GM18499 (cell line): Measurements from ENCODE around the gene KCNQ2.
"Not testable (repeated sequence)": the region's sequence is repeated elsewhere in the genome, so short reads cannot be mapped to it uniquely, and the experiment has no call there.

Experiments used
- ATAC-seq: cut with Tn5 transposase; IDR thresholded peaks from one replicate; pipeline ENCODE4 v1.9.1; 2021; ENCODE audit warnings: moderate number of reproducible peaks; ENCODE audit not compliant: insufficient read depth, unreplicated experiment

Gene KCNQ2

DNA sequence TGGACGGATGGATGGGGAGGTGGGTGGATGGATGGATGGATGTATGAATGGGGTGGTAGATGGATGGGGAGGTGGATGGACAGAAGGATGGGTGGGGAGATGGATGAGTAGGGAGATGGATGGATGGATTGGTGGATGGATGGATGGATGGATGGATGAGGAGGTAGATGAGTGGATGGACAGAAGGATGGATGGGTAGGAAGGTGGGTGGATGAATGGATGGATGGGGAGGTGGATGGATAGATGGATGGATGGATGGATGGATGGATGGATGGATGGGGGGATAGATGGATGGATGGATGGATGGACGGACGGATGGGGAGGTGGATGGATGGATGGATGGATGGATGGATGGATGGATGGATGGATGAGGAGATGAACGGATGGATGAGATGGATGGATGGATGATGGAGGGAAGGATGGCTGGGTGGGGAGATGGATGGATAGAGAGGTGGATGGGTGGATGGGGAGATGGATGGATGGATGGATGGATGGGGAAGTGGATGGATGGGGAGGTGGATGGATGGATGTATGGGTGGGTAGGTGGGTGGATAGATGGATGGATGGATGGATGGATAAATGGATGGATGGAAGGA, 19.3 kb upstream of the KCNQ2 start:
- ATAC-seq, result no peak

DNA sequence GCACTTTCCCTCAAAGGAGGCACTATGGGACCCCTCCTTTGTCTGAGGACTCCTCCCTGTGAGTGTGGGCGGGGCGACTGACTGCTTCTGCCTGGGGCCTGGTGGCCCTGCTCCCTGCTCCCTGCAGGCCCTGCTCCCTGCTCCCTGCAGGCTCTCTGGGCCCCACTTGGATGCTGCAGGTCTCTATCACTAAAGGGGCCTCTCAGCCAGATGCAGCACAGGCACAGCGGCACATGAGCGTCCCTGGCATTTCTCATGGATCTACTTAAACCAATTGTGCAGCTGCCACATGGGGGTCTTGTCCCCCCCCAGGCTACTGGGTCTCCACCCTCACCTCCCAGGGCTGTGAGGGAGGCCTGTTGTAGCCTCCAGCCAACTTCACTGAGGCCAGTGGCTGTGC, 18.6 kb upstream of the KCNQ2 start:
- no peak for ATAC-seq

DNA sequence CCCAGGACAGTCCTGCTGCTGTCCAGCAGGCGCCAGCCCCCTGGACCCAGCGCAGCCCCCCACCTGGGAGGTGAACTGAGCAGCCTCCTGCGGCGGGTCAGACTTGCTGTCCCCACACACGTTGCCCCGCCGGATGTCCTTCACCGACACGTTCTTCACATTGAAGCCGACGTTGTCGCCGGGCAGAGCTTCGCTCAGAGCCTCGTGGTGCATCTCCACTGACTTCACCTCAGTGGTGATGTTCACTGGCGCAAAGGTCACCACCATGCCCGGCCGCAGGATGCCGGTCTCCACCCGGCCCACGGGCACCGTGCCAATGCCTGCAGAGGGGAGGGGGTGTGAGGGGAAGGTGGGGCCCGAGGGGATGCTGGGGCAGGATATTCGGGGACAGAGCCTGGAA, 18.0 kb upstream of the KCNQ2 start:
- ATAC-seq, result no peak

DNA sequence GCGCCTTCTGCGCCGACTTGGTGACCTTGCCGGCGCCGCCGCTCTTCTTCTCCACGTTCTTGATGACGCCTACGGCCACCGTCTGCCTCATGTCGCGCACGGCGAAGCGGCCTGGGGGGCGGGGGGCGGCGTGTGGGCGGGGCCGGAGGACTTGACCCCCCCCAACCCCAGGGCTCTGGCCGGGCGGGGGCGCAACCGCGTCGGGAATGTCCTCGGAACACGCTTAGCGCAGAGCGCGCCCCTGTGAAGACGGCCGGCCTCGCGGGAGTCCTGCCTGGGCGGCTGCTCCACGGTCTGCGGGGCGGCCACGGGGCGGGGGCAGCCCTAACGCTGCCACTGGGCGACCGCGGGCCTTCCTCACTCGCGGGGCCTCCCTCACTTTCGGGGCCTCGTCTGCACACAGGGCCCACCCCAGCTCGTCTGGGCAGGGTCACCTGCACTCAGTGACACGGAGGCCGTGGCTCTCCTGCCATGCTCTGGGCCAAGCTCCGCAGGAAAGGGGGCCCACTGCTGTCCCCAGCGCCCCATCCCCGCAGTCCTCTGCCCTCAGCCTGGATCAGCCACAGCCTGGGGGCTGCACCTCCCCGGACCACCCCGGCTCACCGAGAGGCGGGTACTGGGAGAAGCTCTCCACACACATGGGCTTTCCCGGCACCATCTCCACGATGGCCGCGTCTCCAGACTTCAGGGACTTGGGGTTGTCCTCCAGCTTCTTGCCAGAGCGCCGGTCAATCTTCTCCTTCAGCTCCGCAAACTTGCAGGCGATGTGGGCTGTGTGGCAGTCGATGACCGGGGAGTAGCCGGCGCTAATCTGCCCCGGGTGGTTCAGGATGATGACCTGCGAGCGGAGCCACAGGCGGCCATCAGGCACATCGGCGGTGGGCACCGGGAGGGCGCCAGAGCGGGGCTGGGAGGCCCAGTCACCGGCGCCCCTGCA, 16.1 kb upstream of the KCNQ2 start:
- no peak for ATAC-seq

DNA sequence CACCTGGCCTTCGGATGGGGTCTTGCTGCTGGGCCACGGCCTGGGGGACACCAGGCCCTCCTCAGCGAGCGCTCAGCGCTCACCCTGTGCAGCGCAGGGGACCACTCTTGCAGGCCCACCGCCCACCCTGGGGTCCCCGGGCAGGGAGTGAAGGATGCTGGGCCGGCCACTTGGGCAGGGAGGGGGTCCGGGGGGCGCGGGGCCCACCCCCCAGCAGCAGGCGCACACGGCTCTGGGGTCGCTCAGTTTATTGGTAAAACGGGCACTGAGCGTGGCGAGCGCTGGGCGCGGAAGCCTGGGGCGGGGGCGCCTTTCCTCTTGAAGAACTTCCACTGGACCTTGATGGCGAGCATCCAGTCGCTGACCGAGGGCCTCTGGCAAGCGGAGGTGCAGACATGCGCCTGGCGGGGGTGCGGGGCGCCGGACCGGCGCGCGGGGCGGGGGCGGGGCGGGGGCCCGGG, 15.4 kb upstream of the KCNQ2 start:
- no peak for ATAC-seq

DNA sequence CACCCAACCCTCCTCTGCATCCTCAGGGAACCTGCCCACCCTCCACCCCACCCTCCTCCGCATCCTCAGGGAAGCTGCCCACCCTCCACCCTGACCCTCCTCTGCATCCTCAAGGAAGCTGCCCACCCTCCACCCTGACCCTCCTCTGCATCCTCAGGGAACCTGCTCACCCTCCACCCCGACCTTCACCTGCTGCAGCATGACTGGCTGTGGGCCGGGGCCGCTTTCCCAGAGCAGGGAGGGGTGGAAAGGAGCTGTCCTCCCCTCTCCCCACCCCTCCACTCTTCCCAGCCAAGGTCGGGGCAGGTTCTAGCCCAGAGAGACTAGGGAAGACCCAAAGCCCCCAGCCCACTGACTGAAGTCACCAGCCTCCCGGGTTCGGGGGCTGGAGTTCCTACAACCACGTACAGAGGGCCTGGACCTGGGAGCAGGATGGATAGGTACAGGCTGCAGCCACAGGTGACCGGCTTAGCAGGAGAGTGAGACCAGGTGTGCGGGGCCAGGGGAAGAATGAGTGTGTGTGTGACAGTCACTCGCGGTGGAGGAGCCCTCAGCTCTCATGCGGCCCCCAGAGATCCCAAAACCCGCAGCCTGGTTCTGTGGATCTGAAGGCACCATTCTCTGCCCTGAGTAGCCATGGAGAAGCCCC, 14.8 kb upstream of the KCNQ2 start:
- ATAC-seq, result no peak

DNA sequence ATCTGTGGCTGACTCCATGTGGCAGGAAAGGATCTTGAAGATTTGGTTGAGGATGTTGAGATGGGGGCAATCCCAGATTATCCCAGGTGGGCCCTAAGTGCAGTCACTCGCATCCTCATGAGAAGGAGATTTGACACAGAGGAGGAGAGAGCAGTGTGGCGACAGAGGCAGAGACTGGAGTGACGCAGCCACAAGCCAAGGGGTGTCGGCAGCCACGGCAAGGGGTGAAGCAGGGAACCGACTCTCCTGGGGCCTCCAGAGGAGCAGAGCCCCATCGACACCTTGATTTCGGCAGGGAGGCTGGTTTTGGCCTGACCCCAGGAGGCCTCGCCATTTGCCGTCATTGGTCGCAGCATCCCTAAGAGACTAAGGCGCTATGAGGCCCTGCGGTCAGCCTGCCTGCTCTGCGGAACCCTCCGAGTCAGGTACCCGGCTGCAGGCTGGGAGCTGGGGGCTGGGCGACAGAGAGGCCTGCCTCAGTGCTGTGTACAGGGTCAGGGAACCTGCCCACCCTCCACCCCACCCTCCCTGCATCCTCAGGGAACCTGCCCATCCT, 13.9 kb upstream of the KCNQ2 start:
- ATAC-seq, result no peak

DNA sequence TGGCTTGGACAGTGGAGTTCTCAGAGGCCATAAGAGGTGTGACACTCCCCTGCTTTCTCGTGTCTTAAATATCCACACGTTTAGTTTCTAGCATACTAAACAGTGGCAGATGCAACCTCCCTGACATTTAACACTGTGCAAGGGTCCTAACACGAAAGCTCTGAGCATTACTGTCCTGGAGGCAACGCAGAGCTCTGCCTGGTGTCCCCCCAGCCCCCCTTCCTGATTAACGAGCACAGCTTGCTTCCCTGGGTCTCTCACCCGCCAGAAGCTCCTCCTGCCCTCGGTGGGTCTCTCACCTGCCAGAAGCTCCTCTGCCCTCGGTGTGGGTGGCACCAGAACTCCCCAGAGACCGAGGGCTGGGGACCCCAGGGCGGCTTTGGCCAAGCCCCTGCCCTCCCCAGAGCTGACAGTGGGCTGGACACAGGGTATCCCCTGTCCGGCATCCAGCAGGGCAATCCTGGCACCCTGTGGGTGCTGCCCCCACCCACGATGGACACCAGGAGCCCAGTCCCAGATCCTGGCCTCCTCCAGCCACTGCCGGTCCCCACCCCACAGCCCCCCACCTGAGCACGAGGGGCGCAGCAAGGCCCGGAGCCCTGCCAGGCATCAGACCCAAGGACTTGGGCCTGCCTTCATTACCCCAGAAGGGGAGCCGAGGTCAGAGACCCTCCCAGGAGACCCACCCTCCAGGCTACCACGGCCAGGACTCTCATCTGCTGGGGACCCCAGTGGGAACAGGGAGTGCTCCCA, 12.4 kb upstream of the KCNQ2 start:
- no peak for ATAC-seq

DNA sequence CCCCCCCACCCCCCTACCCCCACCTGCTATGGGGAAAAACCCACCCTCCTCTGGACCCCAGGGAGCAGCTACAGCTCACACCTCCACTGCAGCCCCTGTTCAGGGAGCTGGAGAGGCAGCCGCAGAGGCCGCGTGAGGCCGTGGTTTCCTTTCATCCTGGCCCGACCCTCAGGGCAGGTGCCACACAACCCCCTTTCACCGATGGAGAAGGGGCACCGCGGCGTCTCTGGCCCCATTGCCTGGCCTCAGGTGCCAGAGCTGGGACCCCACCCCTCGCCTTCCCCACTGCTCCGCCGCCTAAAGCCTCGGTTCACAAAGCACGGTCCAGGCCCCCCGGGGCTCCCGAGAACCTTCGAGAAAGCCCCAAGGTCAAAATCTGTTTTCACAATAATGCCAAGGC, 11.8 kb upstream of the KCNQ2 start:
- no peak for ATAC-seq

DNA sequence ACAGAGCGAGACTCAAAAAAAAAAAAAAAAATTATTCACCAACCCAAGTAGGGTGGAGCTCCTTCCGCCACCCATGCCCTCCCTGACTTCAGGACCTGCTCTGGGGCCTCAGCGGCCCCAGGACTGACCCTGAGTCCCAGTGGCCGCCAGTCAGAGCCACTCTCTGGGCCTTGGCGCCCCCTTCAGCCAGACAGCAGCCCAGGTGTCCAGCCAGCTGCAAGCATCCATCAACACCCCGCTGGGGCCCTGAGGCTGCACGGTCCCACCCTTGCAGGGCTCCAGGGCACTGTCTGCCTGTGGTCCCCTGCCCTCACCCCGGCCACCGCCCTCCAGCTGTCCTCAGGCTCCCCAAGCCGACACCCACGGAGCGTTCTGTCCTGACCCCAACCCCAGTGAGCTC, 11.4 kb upstream of the KCNQ2 start:
- no peak for ATAC-seq

DNA sequence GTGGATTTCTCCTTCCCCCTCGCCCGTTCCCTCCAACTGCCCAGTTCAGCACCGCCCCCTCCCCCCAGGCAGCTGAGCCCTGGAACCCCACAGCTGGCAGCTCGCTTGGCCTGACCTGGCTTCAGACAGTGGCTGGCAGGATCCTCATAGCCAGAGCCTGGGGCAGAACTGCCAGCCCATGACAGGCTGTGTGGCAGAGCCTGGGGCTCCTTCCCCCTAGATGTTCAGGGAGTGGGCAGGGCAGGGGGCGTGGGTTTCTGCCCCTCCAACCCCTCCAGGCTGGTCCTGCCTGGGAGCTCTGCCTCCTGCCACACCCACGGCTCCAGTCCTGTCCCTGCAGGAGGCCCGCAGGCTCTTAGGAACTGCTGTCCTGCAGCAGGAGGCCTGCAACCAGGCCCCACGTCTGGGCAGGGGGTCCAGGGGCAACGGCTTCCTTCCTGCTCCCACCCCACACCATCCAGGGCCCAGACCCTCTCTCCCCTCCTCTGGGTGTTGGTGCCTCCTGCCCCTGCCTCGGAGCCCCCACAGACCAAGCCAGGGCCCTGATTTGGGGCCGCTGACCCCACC, 9.6 kb upstream of the KCNQ2 start:
- no peak for ATAC-seq

DNA sequence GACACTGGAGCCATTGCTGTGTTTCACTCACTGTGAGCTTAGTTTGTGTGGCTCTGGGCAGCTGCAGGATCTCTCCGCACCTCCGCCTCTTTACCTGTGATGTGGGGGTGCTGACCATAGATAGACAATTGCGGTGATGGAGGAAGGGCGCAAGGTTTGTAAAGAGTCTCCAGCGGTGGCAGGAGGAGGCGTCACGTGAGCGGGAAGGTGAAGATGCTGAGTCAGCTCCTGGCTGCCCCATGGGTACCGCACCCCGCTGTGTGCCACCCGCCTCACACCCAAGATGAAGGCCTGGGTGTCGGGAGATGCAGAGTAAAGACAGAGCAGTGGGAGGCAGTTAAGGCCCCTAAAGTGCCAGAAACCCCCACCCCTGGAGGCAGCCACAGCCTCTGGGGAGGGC, 9.0 kb upstream of the KCNQ2 start:
- ATAC-seq, result no peak

DNA sequence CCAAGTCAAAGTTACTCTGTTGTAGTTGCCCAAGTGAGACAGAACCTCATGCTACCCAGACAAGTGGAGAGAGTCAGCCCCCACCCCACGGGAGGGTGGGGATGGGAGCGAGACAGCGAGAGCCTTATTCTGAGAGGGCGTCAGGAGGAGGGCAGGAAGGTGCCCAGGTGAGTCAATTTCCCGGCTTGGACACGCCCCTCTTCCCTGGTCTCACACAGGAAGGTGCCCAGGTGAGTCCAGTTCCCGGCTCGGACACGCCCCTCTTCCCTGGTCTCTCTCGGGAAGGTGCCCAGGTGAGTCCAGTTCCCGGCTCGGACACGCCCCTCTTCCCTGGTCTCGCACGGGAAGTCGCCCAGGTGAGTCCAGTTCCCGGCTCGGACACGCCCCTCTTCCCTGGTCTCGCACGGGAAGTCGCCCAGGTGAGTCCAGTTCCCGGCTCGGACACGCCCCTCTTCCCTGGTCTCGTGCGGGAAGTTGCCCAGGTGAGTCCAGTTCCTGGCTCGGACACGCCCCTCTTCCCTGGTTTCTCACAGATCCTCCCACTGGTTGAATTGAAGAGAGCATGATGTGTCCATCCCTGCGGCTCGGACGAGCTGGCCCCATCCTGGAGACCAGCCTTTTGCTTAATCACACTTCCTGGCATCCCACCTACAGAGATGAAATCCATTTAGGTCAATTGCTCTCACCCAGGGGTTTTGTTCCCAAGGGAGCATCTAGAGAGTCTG, 7.4 kb upstream of the KCNQ2 start:
- ATAC-seq, result not testable (repeated sequence)

DNA sequence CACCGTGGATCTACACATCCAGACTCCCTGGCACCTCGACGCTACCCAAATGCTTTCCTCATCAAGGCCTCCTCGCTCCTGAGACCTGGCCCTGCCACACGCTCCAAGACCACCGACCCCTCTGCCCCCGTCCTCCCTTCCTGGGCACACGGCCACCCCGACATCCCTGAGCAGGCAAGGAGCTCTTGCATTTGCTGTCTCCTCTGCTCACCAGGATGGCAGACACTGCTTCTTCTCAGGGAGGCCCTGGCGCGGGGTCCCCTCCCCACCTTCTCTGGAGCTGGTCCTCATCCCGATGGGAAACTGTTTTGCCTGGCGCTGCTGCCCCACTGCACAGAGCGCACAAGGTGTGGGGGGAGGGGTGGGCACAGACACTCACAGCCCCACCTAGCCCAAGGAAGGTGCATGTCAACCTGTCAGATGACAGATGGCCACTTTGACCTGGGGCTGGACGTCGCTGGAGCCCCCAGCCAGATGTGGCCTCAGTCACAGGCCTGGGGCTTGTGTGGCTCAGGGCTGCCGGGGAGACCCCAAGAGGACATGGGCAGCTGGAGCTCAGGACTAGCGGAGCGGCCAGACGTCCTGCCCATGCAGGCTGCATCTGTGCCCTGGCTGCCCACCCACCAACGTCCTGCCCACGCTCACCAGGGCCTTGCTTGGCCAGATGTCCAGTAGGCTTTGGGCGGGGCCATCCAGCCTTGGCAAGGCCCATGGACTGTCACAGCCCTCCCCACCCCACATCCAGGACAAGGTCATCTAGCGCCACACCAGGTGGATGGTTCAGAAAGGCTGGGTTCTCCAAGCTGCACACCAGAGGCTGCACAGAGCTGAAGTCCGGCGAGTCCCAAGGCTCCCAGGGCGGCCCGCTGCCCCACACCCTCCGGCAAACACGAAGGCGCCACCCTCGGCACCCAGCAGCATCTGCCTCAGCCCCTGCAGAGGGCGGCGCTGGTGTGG, 6.2 kb upstream of the KCNQ2 start:
- no peak for ATAC-seq

DNA sequence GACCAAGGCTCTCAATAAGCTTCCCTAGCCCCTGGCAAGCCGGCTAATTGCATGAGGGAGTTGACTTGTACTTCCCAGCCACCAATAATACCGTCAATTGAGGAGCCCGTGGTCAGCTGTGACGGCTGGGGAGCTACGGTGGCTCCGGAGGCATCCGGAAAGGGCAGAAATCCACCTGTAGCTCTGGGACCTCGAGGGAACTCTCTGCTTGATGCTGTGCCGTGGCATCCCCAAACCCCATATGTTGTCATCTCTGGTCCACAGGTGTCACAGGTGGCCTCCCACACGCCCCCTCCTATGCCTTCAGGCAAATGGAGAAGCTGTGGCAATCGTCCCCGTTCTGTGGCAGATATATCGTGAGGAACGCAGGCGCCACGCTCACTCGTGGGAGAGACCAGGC, 5.5 kb upstream of the KCNQ2 start:
- ATAC-seq, result no peak

DNA sequence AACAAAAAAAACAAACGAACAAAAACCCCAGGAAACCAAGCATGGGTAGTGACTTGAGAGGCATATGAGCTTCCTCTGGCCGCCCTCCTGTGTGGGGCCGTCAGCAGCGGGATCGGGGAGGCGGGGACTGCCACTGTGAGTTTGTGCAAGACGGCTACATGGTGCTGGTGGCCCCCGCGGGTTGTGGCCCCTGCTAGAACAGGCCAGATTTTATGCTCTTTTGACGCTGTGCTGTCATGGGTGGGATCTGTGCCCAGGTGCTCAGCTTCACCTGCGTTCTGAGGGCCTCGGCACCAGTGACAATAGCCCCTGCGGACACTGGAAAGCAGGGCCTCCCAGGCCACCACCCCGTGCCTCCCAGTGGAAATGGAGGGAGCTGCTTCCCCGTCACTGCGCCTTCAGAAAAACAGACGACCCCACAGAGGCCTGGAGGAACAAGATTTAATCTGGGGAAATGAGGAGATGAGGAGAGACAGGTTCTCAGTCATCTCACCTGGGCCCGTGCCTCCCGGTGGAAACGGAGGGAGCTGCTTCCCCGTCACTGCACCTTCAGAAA, 4.7 kb upstream of the KCNQ2 start:
- ATAC-seq, result no peak

DNA sequence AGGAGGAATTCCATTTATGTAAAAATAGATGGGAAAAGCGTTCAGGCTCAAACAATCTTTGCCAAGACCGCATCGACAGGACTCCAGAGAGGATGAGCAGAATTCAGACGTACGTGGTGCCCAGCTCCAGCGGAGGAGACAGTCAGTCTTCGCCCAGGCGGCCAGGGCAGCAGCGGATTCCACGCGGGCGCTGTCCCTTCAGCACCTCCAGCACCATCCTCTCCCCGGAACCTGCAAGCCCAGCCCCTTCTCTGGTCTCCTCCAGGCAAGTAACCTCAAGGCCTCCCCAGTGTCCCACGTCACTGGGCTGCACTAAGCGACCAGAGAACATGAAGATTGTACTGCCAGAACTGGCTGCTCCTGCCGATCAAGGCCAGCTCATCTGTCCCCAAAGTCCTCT, 2.8 kb upstream of the KCNQ2 start:
- ATAC-seq, result no peak
